ENCODE results near the gene C5orf63.

DNA sequence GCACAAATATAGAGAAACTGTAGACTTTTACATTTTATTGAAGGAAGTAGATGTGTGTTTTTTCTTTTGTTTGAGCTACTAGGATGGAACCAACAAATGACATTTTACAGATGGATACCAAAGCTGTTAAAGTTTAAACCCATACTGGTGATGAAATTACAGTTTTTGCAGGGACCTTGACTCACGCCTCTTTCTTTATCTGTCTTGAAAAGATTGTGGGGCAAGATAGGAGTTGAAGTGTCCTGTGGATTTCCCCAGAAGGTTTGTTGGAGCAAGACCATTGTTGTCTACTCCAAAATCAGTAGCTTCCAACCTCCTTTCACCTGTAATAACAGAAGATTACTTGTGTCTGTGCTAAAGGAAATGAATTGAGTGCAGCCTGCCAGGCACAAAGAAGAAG is 4.1 kb upstream of the C5orf63 start:
- TF ChIP-seq RNF2 (IDR thresholded peaks at IDR 0.05) (no peak), GABPA (tag; conservative IDR thresholded peaks at IDR 0.05; ENCODE audit: low read depth) (no peak), DPF2 (IDR thresholded peaks at IDR 0.05) (no peak), POLR2A (conservative IDR thresholded peaks at IDR 0.05) (no peak), LEF1 (IDR thresholded peaks at IDR 0.05) (no peak), SRSF7 (optimal IDR thresholded peaks at IDR 0.05; ENCODE audit: low read depth, low read length) (no peak), HEY1 (CRISPR knock-in tag; IDR thresholded peaks at IDR 0.05; ENCODE audit: borderline replicate concordance) (no peak)
- TF ChIP-seq, protein P1, sequence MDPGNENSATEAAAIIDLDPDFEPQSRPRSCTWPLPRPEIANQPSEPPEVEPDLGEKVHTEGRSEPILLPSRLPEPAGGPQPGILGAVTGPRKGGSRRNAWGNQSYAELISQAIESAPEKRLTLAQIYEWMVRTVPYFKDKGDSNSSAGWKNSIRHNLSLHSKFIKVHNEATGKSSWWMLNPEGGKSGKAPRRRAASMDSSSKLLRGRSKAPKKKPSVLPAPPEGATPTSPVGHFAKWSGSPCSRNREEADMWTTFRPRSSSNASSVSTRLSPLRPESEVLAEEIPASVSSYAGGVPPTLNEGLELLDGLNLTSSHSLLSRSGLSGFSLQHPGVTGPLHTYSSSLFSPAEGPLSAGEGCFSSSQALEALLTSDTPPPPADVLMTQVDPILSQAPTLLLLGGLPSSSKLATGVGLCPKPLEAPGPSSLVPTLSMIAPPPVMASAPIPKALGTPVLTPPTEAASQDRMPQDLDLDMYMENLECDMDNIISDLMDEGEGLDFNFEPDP (CRISPR knock-in tag; IDR thresholded peaks at IDR 0.05), result no peak
- TF ChIP-seq, protein P2, sequence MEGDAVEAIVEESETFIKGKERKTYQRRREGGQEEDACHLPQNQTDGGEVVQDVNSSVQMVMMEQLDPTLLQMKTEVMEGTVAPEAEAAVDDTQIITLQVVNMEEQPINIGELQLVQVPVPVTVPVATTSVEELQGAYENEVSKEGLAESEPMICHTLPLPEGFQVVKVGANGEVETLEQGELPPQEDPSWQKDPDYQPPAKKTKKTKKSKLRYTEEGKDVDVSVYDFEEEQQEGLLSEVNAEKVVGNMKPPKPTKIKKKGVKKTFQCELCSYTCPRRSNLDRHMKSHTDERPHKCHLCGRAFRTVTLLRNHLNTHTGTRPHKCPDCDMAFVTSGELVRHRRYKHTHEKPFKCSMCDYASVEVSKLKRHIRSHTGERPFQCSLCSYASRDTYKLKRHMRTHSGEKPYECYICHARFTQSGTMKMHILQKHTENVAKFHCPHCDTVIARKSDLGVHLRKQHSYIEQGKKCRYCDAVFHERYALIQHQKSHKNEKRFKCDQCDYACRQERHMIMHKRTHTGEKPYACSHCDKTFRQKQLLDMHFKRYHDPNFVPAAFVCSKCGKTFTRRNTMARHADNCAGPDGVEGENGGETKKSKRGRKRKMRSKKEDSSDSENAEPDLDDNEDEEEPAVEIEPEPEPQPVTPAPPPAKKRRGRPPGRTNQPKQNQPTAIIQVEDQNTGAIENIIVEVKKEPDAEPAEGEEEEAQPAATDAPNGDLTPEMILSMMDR (IDR thresholded peaks at IDR 0.05 in 2 of 3, conservative IDR thresholded peaks at IDR 0.05 in 1 of 3; ENCODE audit: insufficient read depth in 2 of 3, low read depth in 1 of 3, low read length in 3 of 3), result no peak
- TF ChIP-seq, protein P3, sequence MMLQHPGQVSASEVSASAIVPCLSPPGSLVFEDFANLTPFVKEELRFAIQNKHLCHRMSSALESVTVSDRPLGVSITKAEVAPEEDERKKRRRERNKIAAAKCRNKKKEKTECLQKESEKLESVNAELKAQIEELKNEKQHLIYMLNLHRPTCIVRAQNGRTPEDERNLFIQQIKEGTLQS (IDR thresholded peaks at IDR 0.05), result peak; percentile 51; the same call in 1 of the 2 replicates
- TF ChIP-seq, protein P3 (CRISPR knock-in tag; conservative IDR thresholded peaks at IDR 0.05), result no peak
